ENCODE measurements around the gene AVL9. TPM values are rescaled to one million over a fixed set of nuclear protein-coding genes. Genes with fewer than 3 reads are reported as not detected.
"Not testable (repeated sequence)": the region's sequence is repeated elsewhere in the genome, so short reads cannot be mapped to it uniquely, and the experiment has no call there.

The AVL9 gene
- total RNA-seq, 3 donors from 2014 or later: 27.7 to 54.4 (median 42.3) TPM

DNA sequence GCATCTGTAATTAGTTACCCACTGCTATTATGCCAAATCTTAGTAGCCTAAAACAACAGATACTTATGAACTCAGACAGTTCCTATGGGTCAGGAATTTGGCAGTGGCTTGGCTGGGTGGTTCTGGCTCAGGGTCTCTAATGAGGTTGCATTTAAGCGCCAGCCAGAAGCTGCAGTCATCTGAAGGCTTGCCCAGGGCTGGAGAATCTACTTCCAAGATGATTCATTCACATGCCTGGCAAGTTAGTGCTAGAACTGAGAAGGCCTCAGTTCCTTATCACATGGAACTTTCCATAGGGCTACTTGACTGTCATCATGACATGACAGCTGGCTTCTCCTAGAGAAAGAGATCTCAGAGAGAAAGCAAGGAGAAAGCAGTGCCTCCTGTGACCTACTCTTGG, 121.3 kb downstream of the AVL9 start:
- H3K9me3 ChIP-seq: no peaks in the 10 kb centered on the region
- H3K27ac ChIP-seq: no peak overlapping the region
- no peak for DNase-seq (ENCODE audit: low spot score in 2 of 2)
- H3K4me3 ChIP-seq: no peak overlapping the region
- TF ChIP-seq POLR2A (IDR thresholded peaks at IDR 0.05): no peak
- TF ChIP-seq CTCF (IDR thresholded peaks at IDR 0.05): no peak
- no peak for TF ChIP-seq POLR2AphosphoS5 (IDR thresholded peaks at IDR 0.05)
- no peaks in the 10 kb centered on the region for H3K27me3 ChIP-seq
- no peaks in the 10 kb centered on the region for H3K4me1 ChIP-seq
- intact Hi-C loops (cut with DNase I; ENCODE audit: low total_unique reads): no loop called here
- no peaks in the 10 kb centered on the region for H3K36me3 ChIP-seq

DNA sequence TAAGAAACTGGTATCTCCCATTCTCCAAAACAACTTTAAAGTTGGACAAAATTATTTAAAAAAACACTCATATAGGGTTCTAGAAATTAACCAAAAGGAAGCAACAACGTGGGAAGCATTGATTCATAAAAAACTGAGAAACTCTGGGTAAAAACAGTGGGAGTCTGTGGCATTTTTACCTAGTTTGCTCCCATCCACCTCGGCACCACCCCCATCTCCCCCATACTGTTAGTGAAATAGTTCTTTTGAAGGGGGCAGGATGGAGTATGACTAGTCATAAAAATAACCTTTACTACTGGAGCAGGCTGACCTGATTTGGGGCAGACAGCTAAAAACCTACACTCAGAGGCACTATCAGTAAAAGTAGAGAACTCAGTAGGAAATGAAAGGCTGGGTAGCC, 123.2 kb downstream of the AVL9 start:
- no peaks in the 10 kb centered on the region for H3K4me1 ChIP-seq
- no peaks in the 10 kb centered on the region for H3K36me3 ChIP-seq
- H3K4me3 ChIP-seq: no peak overlapping the region
- H3K27me3 ChIP-seq: no peaks in the 10 kb centered on the region
- TF ChIP-seq POLR2A (IDR thresholded peaks at IDR 0.05) (no peak), CTCF (IDR thresholded peaks at IDR 0.05) (no peak), POLR2AphosphoS5 (IDR thresholded peaks at IDR 0.05) (no peak)
- intact Hi-C loops (cut with DNase I; ENCODE audit: low total_unique reads): no loop called here
- no peaks in the 10 kb centered on the region for H3K9me3 ChIP-seq
- no peak for DNase-seq (ENCODE audit: low spot score in 2 of 2)
- H3K27ac ChIP-seq: no peak overlapping the region

GRCh38 chr7:32618987-32619386, 123.7 kb downstream of the AVL9 start:
- no peaks in the 10 kb centered on the region for H3K36me3 ChIP-seq
- TF ChIP-seq POLR2AphosphoS5 (IDR thresholded peaks at IDR 0.05) (no peak), CTCF (IDR thresholded peaks at IDR 0.05) (no peak), POLR2A (IDR thresholded peaks at IDR 0.05) (no peak)
- intact Hi-C loops (cut with DNase I; ENCODE audit: low total_unique reads): no loop called here
- no peaks in the 10 kb centered on the region for H3K4me1 ChIP-seq
- H3K27ac ChIP-seq: no peak overlapping the region
- no peaks in the 10 kb centered on the region for H3K9me3 ChIP-seq
- no peaks in the 10 kb centered on the region for H3K27me3 ChIP-seq
- DNase-seq (ENCODE audit: low spot score in 2 of 2): no peak
- no peak overlapping the region for H3K4me3 ChIP-seq

GRCh38 chr7:32619416-32619815, 124.1 kb downstream of the AVL9 start:
- H3K9me3 ChIP-seq; H3K27ac ChIP-seq; H3K27me3 ChIP-seq; H3K36me3 ChIP-seq; H3K4me3 ChIP-seq; H3K4me1 ChIP-seq; DNase-seq (ENCODE audit: low spot score in 2 of 2); intact Hi-C loops (cut with DNase I; ENCODE audit: low total_unique reads): not testable (repeated sequence)

DNA sequence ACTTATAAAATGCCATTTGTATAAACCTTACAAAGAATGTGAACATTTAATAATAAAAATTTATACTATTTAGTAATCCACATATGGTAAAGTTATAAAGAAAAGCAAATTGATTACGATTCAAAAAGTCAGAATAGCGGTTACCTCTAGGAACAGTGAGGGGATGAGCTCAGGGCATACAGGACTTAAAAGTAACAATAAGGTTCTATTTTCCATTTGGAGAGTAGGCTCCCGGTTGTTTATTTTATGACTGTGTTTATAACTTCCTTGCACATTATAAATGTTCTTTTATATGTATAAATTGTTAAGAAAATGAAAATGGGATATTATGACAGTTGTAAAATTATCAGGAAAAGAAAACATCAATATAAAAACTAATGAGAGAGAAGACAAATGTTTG, 135.7 kb downstream of the AVL9 start:
- no peaks in the 10 kb centered on the region for H3K4me1 ChIP-seq
- no peaks in the 10 kb centered on the region for H3K27me3 ChIP-seq
- H3K36me3 ChIP-seq: no peaks in the 10 kb centered on the region
- H3K9me3 ChIP-seq: no peaks in the 10 kb centered on the region
- DNase-seq (ENCODE audit: low spot score in 2 of 2): no peak
- no peak overlapping the region for H3K4me3 ChIP-seq
- H3K27ac ChIP-seq: no peak overlapping the region
- intact Hi-C loops (cut with DNase I; ENCODE audit: low total_unique reads): no loop called here
- TF ChIP-seq POLR2AphosphoS5 (IDR thresholded peaks at IDR 0.05) (no peak), CTCF (IDR thresholded peaks at IDR 0.05) (no peak), POLR2A (IDR thresholded peaks at IDR 0.05) (no peak)

DNA sequence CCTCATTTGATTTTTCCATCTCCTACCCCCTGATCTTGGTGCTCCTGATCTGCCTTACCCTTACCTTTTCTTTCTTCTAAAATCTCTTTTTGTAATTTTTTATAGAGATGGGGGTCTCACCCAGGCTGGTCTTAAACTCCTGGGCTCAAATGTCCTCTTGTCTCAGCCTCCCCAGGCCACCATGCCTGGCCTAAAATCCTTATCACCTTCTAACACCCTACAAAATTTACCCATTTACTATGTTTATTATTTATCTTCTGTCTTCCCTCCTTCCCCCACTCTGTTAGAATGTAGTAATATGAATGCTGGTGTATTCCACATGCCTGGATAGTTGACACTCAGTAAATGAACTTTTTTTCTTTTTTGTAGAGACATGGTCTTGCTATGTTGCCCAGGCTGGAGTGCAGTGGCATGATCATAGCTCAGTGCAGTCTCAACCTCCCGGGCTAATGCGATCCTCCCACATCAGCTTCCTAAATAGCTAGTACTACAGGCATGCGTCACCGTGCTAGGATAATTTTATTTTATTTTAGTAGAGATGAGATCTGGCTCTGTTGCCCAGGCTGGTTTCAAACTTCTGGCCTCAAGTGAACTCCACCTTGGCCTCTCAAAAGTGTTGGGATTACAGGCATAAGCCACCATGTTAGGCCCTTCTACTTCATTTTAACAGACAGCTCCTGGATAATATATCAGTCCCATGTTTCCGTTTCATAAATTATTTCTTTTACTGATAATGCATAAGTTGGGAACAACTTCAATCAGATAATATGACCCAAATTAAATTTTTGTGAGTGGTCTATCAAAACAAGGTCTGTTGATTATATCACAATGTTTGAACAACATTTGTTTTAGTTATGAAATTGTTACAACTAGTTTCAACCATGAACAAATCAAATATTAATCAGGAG, 136.6 kb downstream of the AVL9 start:
- DNase-seq (ENCODE audit: low spot score in 2 of 2); H3K36me3 ChIP-seq; H3K27ac ChIP-seq; H3K27me3 ChIP-seq; H3K4me1 ChIP-seq; H3K9me3 ChIP-seq; H3K4me3 ChIP-seq; intact Hi-C loops (cut with DNase I; ENCODE audit: low total_unique reads): not testable (repeated sequence)

DNA sequence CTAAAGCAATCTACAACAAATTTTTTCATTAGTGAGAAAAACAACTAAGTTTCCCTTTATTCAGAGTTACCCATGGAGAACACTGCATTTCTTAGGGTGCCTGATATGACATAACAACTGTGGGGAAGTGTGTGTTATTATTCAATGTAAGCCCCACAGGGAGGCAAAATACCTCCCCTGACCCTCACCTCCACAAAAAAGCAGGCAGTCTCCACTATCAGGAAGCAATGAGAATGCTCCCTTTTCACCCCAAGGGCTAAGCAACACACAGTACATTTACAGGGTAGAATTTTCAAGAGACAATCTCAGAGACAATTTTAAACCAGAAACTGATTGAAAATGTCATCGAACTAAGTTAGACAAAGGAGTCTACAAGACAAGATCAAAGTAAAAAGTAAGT, 138.2 kb downstream of the AVL9 start:
- H3K36me3 ChIP-seq; H3K9me3 ChIP-seq; H3K4me3 ChIP-seq; DNase-seq (ENCODE audit: low spot score in 2 of 2); H3K4me1 ChIP-seq; intact Hi-C loops (cut with DNase I; ENCODE audit: low total_unique reads); H3K27me3 ChIP-seq; H3K27ac ChIP-seq: not testable (repeated sequence)

- H3K27ac ChIP-seq; intact Hi-C loops (cut with DNase I; ENCODE audit: low total_unique reads); H3K4me1 ChIP-seq; H3K4me3 ChIP-seq; H3K36me3 ChIP-seq; DNase-seq (ENCODE audit: low spot score in 2 of 2); H3K9me3 ChIP-seq; H3K27me3 ChIP-seq: not testable (repeated sequence)
Observed at GRCh38 chr7:32634798-32635393, 139.6 kb downstream of the AVL9 start.

Data from breast epithelium (tissue), 4 donors.